IMR-90 (cell line): ENCODE measurements around the gene ATIC. TPM values are rescaled to one million over a fixed set of nuclear protein-coding genes. Genes with fewer than 3 reads are reported as not detected.
A peak's percentile ranks its signal among the peaks of the same experiment; 100 is the strongest.

Experiments used
- ATAC-seq: fragments of 200-7000 bp; cut with Tn5 transposase; 2 replicates; pipeline ENCODE4 v1.9.1; 2020; ENCODE audit warnings: low read depth, mild to moderate bottlenecking, moderate library complexity
- BruUV-seq: library from RNA; stranded (reverse); fragments of 400-500 nt; replicated peaks from 2 replicates; lab custom pipeline; 2021; lab: Mats Ljungman, UMichigan
- CTCF ChIA-PET: fragments of 300-600 bp; formaldehyde crosslinking; extraction: SDS; loops from one replicate; lab custom pipeline; 2021; ENCODE audit warnings: antibody characterized with exemption; lab: Yijun Ruan, JAX
- POLR2A ChIA-PET: fragments of 300-600 bp; sonication (Branson Sonifier 250); formaldehyde crosslinking; loops from one replicate; lab custom pipeline; 2022; ENCODE audit warnings: antibody characterized with exemption; ENCODE audit not compliant: unreplicated experiment; lab: Charles Lee
- DNase-seq: peaks from one replicate; pipeline ENCODE4 v3.0.0; 2013
- H2AFZ ChIP-seq: replicated peaks from 2 replicates; pipeline ENCODE3; 2013; ENCODE audit warnings: low read length, mild to moderate bottlenecking; ENCODE audit not compliant: poor library complexity
- H2AK5ac ChIP-seq: 2 replicates; pipeline ENCODE4 v1.6.1; 2013; ENCODE audit warnings: low read depth, low read length, inconsistent platforms
- H2AK9ac ChIP-seq: replicated peaks from 2 replicates; pipeline ENCODE3; 2013; ENCODE audit warnings: mild to moderate bottlenecking, low read depth, low read length, moderate library complexity; ENCODE audit not compliant: poor library complexity
- H2BK120ac ChIP-seq: 2 replicates; pipeline ENCODE4 v1.6.1; 2013; ENCODE audit warnings: low read depth, low read length, inconsistent platforms
- H2BK15ac ChIP-seq: 3 replicates; pipeline ENCODE4 v1.6.1; 2013; ENCODE audit warnings: low read depth, low read length, inconsistent platforms
- H2BK20ac ChIP-seq: 2 replicates; pipeline ENCODE4 v1.6.1; 2013; ENCODE audit warnings: low read depth, mild to moderate bottlenecking, inconsistent platforms, low read length, moderate library complexity
- H2BK5ac ChIP-seq: 2 replicates; pipeline ENCODE4 v1.6.1; 2013; ENCODE audit warnings: mild to moderate bottlenecking, low read depth, low read length, inconsistent platforms; ENCODE audit not compliant: poor library complexity, severe bottlenecking
- H3K14ac ChIP-seq: replicated peaks from 2 replicates; pipeline ENCODE4 v1.6.1; 2013; ENCODE audit warnings: low read depth, low read length, inconsistent platforms
- H3K18ac ChIP-seq: 2 replicates; pipeline ENCODE4 v1.6.1; 2013; ENCODE audit warnings: low read depth, low read length, control low read depth
- H3K23ac ChIP-seq: 2 replicates; pipeline ENCODE4 v1.6.1; 2013; ENCODE audit warnings: low read depth, low read length, inconsistent platforms
- H3K27ac ChIP-seq: 2 replicates; pipeline ENCODE4 v1.5.1; 2013; ENCODE audit warnings: mild to moderate bottlenecking, control low read depth, low read length; ENCODE audit not compliant: insufficient read depth
- H3K27me3 ChIP-seq: 2 replicates; pipeline ENCODE4 v1.6.1; 2013; ENCODE audit warnings: low read length; ENCODE audit not compliant: control insufficient read depth, insufficient read depth
- H3K36me3 ChIP-seq: 2 replicates; pipeline ENCODE4 v1.6.1; 2013; ENCODE audit warnings: low read length, mixed read lengths; ENCODE audit not compliant: control insufficient read depth, insufficient read depth
- H3K4ac ChIP-seq: 2 replicates; pipeline ENCODE4 v1.6.1; 2013; ENCODE audit warnings: low read depth, low read length, inconsistent platforms
- H3K4me1 ChIP-seq: 2 replicates; pipeline ENCODE4 v1.6.1; 2013; ENCODE audit warnings: low read length, mixed read lengths; ENCODE audit not compliant: control insufficient read depth, insufficient read depth
- H3K4me2 ChIP-seq: 2 replicates; pipeline ENCODE4 v1.6.1; 2013; ENCODE audit warnings: low read depth, mild to moderate bottlenecking, control low read depth, low read length, moderate library complexity
- H3K4me3 ChIP-seq: 2 replicates; pipeline ENCODE4 v1.5.1; 2013; ENCODE audit warnings: low read depth, mild to moderate bottlenecking, control low read depth, low read length, moderate library complexity; ENCODE audit not compliant: insufficient read depth
- H3K56ac ChIP-seq: 2 replicates; pipeline ENCODE4 v1.6.1; 2013; ENCODE audit warnings: low read length, inconsistent platforms; ENCODE audit not compliant: insufficient read depth; ENCODE audit errors: extremely low read depth
- H3K79me1 ChIP-seq, 2 experiments: 2 replicates each; pipeline ENCODE4 v1.6.1; 2013; ENCODE audit warnings: low read length in 2 of 2, inconsistent platforms in 1 of 2, low read depth in 1 of 2
- H3K9ac ChIP-seq: 2 replicates; pipeline ENCODE4 v1.6.1; 2013; ENCODE audit warnings: low read depth, low read length, control low read depth
- H3K9me1 ChIP-seq: 2 replicates; pipeline ENCODE4 v1.6.1; 2013; ENCODE audit warnings: low read length, inconsistent platforms; ENCODE audit not compliant: insufficient read depth
- H3K9me3 ChIP-seq: 2 replicates; pipeline ENCODE4 v1.6.1; 2013; ENCODE audit warnings: low read length; ENCODE audit not compliant: control insufficient read depth, insufficient read depth
- H4K20me1 ChIP-seq: 2 replicates; pipeline ENCODE4 v1.6.1; 2013; ENCODE audit warnings: low read length, inconsistent platforms; ENCODE audit not compliant: insufficient read depth
- H4K5ac ChIP-seq: 2 replicates; pipeline ENCODE4 v1.6.1; 2013; ENCODE audit warnings: mild to moderate bottlenecking, low read depth, low read length, control low read depth
- H4K8ac ChIP-seq, 2 experiments: 2 replicates each; pipeline ENCODE4 v1.6.1; 2013; ENCODE audit warnings: low read depth in 2 of 2, low read length in 2 of 2, control low read depth in 1 of 2, inconsistent platforms in 1 of 2
- H4K91ac ChIP-seq: 2 replicates; pipeline ENCODE4 v1.6.1; 2013; ENCODE audit warnings: low read depth, low read length, inconsistent platforms; ENCODE audit not compliant: insufficient read depth
- BHLHE40 ChIP-seq: fragments of 150-350 bp; IDR thresholded peaks from 2 replicates; pipeline ENCODE4 v1.6.1; 2016; ENCODE audit warnings: mild to moderate bottlenecking, low read depth, low read length
- CEBPB ChIP-seq: IDR thresholded peaks from 2 replicates; pipeline ENCODE4 v1.6.1; 2012; ENCODE audit warnings: low read depth, low read length, improper control_type of control experiment
- FOS ChIP-seq: fragments of 150-350 bp; IDR thresholded peaks from 2 replicates; pipeline ENCODE4 v1.6.1; 2016; ENCODE audit warnings: low read depth, low read length
- MXI1 ChIP-seq: IDR thresholded peaks from 2 replicates; pipeline ENCODE4 v1.6.1; 2012; ENCODE audit warnings: low read depth, mild to moderate bottlenecking, low read length, moderate library complexity, borderline replicate concordance
- POLR2A ChIP-seq: IDR thresholded peaks from 2 replicates; pipeline ENCODE4 v1.6.1; 2012; ENCODE audit warnings: mild to moderate bottlenecking, low read depth, low read length
- RAD21 ChIP-seq: IDR thresholded peaks from 2 replicates; pipeline ENCODE4 v1.6.1; 2012; ENCODE audit warnings: low read length, improper control_type of control experiment
- SMC3 ChIP-seq: fragments of 150-350 bp; IDR thresholded peaks from 2 replicates; pipeline ENCODE4 v1.6.1; 2016; ENCODE audit warnings: low read depth, mild to moderate bottlenecking, antibody characterized with exemption, low read length, moderate library complexity
- WGBS, 2 experiments: methylation state at CpG; one replicate each; pipeline versions ENCODE4 v1.1.5 to v1.1.7; 2013; ENCODE audit warnings: missing lambda C conversion rate in 2 of 2; ENCODE audit not compliant: insufficient read length in 1 of 2; ENCODE audit errors: extremely low coverage in 2 of 2; 5-methylcytosine and 5-hydroxymethylcytosine counted together
- dilution Hi-C: fragments of 300-500 bp; cut with HindIII; formaldehyde crosslinking; loops from one replicate; pipeline ENCODE4 v1.14.3; 2018; ENCODE audit warnings: low sequenced_read_pairs; ENCODE audit not compliant: unreplicated experiment
- in situ Hi-C: fragments of 300-500 bp; cut with MboI; formaldehyde crosslinking; loops from 3 replicates; pipeline ENCODE4 v1.14.3; 2019; ENCODE audit warnings: low sequenced_read_pairs, inconsistent platforms, mixed read lengths
- intact Hi-C: fragments of 100-400 bp; cut with micrococcal nuclease; formaldehyde crosslinking; loops from 2 replicates; pipeline ENCODE4 v1.10.0; 2022
- polyA plus RNA-seq, 3 experiments: library from polyadenylated mRNA; depleted of rRNA; stranded (reverse); fragments of >200 nt; gene quantifications; 2 replicates each; pipeline ENCODE4 v1.2.3, GENCODE V29; 2012; ENCODE audit warnings: low replicate concordance in 1 of 3
- total RNA-seq: library from RNA; depleted of rRNA; stranded (reverse); fragments of >200 nt; gene quantifications from 2 replicates; pipeline ENCODE4 v1.2.3, GENCODE V29; 2012
- TF ChIP-seq, protein P1 (sequence below): fragments of 150-350 bp; IDR thresholded peaks from 2 replicates; pipeline ENCODE4 v1.6.1; 2017; ENCODE audit warnings: mild to moderate bottlenecking, antibody characterized with exemption, low read length, low read depth
- TF ChIP-seq, protein P2 (sequence below): fragments of 150-350 bp; IDR thresholded peaks from 2 replicates; pipeline ENCODE4 v1.6.1; 2016; ENCODE audit warnings: low read depth, mild to moderate bottlenecking, low read length, moderate library complexity, borderline replicate concordance

Gene ATIC
- total and polyA plus RNA-seq, 2 of the 4 experiments (the other 2 are of a cell fraction): 30.5 to 101 TPM

DNA sequence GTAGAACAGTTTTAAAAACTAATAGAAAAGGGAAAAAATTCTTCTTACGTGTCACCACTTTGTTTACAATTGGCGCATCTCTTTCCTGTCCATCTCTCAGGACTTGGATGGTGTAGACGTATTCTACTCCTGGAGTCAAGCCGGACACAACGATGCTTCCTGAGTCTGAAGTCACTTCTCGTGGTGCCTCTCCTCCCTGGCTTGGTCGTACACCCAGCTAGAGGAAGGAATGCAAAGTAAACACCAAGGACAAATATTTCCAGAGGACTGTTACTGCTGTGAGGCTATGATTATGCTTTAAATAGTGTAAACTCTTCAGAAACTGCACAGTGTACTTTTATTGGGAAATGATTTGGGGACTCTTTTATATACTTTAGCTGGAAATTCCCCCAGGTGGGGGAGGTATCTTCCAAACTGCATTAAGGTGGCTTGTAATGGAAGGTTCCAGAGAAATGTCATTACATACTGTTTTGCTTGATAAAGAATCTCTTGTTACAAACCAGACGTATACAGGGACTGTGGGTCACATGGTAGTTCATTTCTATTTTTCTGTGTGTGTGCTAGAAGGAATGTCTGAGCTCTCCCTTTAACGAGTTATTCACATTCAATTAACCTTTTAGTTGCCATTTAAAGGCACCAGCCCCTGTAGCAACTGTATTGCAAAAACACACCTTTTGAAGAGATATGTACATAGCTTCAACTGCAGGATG is 85.9 kb downstream of the ATIC start (continued):
- TF ChIP-seq, protein P1, sequence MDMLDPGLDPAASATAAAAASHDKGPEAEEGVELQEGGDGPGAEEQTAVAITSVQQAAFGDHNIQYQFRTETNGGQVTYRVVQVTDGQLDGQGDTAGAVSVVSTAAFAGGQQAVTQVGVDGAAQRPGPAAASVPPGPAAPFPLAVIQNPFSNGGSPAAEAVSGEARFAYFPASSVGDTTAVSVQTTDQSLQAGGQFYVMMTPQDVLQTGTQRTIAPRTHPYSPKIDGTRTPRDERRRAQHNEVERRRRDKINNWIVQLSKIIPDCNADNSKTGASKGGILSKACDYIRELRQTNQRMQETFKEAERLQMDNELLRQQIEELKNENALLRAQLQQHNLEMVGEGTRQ: no peak

DNA sequence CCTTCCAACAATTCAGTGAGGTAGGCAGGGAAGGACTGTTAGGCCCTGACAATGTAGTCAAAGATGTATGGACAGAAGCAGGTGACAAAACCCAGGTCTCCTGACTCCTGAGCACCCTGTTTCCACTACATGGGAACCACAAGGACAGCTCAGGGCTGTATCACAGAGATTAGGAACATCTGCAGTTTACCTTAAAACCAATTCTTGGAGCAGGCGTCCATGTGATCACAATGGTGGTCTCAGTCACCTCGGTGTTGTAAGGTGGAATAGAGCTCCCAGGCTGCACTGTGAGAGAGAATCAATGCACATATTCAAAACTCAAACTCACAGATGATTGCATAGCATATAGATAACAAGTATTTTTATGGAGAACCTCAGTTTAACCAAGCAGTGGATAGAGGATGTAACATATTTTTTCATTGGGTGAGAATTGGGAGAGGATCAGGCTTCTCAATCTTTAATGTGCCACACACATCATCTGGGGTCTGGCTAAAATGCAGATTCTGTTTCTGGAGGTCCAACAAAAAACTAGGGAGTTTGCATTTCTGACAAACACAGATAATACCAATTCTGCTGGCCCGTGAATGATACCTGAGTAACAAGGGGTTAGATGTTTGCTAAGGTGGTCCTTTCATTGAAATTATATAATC is 87.3 kb downstream of the ATIC start:
- Histone ChIP-seq H3K56ac (no peak overlapping the region; the same call in 1 of the 2 replicates), H3K79me1 (peaks cover 26 to 52% of the 10 kb centered on the region in 2 experiments), H3K4me2 (no peak overlapping the region), H3K9me1 (peaks cover 11% of the 10 kb centered on the region), H3K23ac (peak overlapping the region; percentile 22; the same call in 1 of the 2 replicates), H3K4me3 (no peak overlapping the region), H2AK5ac (peak overlapping the region; percentile 49; the same call in 1 of the 2 replicates), H3K36me3 (peaks cover 56% of the 10 kb centered on the region), H2BK20ac (no peak overlapping the region), H2BK5ac (peak overlapping the region; percentile 42), H4K91ac (peak overlapping the region; percentile 38), H4K8ac (peak overlapping the region; percentile 37 to 74; a peak in 3 of 4 replicates), H2AK9ac (no peak overlapping the region), H2BK120ac (peak overlapping the region; percentile 30; the same call in 1 of the 2 replicates), H3K18ac (peak overlapping the region; percentile 76; the same call in 1 of the 2 replicates), H4K5ac (peak overlapping the region; percentile 59; the same call in 1 of the 2 replicates), H3K9me3 (no peaks in the 10 kb centered on the region), H3K4me1 (peaks cover 15% of the 10 kb centered on the region), H3K14ac (peak overlapping the region; percentile 29), H4K20me1 (peaks cover 26% of the 10 kb centered on the region), H3K4ac (peak overlapping the region; percentile 8; the same call in 1 of the 2 replicates), H2BK15ac (no peak overlapping the region), H3K27ac (peak overlapping the region; percentile 64; the same call in 1 of the 2 replicates), H3K27me3 (no peaks in the 10 kb centered on the region), H2AFZ (no peak overlapping the region), H3K9ac (peak overlapping the region; percentile 47)
- intact Hi-C loops (no loop called here), dilution Hi-C loops (no loop called here), in situ Hi-C loops (no loop called here)
- no CpG with 5 or more reads among the region's 3 CpGs for WGBS, 2 experiments
- TF ChIP-seq FOS (no peak), RAD21 (no peak), SMC3 (no peak), BHLHE40 (no peak), POLR2A (no peak; the same call in 1 of the 2 replicates), MXI1 (no peak), CEBPB (no peak)
- TF ChIP-seq, protein P1: no peak
- TF ChIP-seq, protein P2, sequence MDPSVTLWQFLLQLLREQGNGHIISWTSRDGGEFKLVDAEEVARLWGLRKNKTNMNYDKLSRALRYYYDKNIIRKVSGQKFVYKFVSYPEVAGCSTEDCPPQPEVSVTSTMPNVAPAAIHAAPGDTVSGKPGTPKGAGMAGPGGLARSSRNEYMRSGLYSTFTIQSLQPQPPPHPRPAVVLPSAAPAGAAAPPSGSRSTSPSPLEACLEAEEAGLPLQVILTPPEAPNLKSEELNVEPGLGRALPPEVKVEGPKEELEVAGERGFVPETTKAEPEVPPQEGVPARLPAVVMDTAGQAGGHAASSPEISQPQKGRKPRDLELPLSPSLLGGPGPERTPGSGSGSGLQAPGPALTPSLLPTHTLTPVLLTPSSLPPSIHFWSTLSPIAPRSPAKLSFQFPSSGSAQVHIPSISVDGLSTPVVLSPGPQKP: no peak
- ChIA-PET POLR2A (no interaction called here), CTCF (interaction anchor here (0.8 kb wide), 1 partner anchor 12 kb away, joined by 4 read pairs; no protein-coding TSS in a partner anchor)
- DNase-seq (no peak), ATAC-seq (no peak)
- no TSS peak for BruUV-seq
